Large intestine (tissue), 3 donors: Measurements from ENCODE around the gene CDKN2AIP. TPM values are rescaled to one million over a fixed set of nuclear protein-coding genes. Genes with fewer than 3 reads are reported as not detected.

Source experiments
- DNase-seq, 2 donors: peaks; one replicate each; pipeline versions ENCODE4 v3.0.0 to v3.0.0-alpha.2; 2013
- H3K27ac ChIP-seq: one replicate; pipeline ENCODE4 v1.5.1; 2013; ENCODE audit warnings: low read length
- H3K27me3 ChIP-seq: 2 replicates; pipeline ENCODE4 v1.6.1; 2013; ENCODE audit warnings: low read length; ENCODE audit not compliant: control insufficient read depth, insufficient read depth
- H3K36me3 ChIP-seq: 2 replicates; pipeline ENCODE4 v1.6.1; 2013; ENCODE audit warnings: low read length; ENCODE audit not compliant: control insufficient read depth, insufficient read depth
- H3K4me1 ChIP-seq: one replicate; pipeline ENCODE4 v1.6.1; 2013; ENCODE audit warnings: low read length; ENCODE audit not compliant: control insufficient read depth, insufficient read depth
- H3K4me3 ChIP-seq: one replicate; pipeline ENCODE4 v1.5.1; 2013; ENCODE audit warnings: low read length
- H3K9me3 ChIP-seq: one replicate; pipeline ENCODE4 v1.6.1; 2013; ENCODE audit warnings: mild to moderate bottlenecking, low read depth, low read length, moderate library complexity; ENCODE audit not compliant: control insufficient read depth
- WGBS: methylation state at CpG from one replicate; pipeline ENCODE4 v1.1.5; 2013; ENCODE audit warnings: low lambda C conversion rate; ENCODE audit not compliant: insufficient coverage; 5-methylcytosine and 5-hydroxymethylcytosine counted together
- polyA plus RNA-seq: library from polyadenylated mRNA; unstranded; fragments of 120-200 nt; gene quantifications from one replicate; pipeline ENCODE4 v1.2.1, GENCODE V29; 2013

CDKN2AIP gene
- polyA plus RNA-seq, 1 donor, result 32.1 TPM

DNA sequence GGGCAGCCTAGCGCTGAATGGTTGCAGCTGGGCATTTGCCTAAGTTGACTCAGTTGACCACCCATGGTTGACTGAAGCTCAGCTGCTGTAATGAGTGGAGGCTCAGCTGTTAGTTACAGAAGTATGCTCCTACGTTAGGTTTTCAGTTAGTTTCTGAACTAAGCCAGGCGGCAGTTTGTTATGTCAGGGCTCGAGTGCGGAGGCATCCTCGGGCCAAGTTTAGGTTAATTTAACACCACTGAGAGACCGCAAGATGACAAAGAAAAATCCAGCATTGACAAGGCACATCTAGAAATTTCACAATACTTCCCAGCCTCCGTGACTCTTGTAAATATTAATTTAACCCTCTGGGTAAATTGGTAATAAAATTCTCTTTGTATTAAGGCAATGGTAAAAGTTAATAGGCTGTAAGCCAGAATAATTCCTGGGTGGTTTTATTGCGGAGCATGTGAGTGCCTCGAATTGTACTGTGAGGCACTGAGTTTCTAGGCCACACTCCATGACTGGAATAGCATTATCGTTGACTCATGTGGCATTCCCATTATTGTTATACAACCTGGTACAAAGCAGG, 33.1 kb upstream of the CDKN2AIP start:
- Histone ChIP-seq H3K27ac (no peak overlapping the region), H3K36me3 (no peaks in the 10 kb centered on the region), H3K9me3 (no peaks in the 10 kb centered on the region), H3K4me1 (peaks cover 28% of the 10 kb centered on the region), H3K4me3 (no peak overlapping the region), H3K27me3 (no peaks in the 10 kb centered on the region)
- DNase-seq, result no peak
- 100% methylated on average over 1 of the region's 11 CpGs for WGBS

DNA sequence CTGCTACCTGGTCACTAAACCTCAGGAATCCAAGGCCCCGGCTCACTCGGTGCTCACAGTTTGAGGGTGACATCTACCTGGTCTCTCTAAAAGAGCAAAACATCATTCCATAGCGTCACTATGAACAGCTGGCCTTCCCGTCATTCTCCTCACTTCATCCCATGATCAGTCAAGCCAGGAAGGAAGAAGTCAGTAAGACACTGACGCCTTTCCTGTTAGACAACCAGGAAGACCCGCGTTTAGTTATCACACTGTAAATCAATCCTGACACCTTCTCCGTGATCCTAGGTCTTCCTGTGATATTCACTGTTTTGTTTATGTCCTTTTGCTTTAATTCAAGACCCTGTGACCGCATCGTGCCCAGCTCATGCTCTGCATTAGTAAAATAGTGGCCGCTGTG, 31.6 kb upstream of the CDKN2AIP start:
- Histone ChIP-seq H3K9me3 (no peaks in the 10 kb centered on the region), H3K36me3 (no peaks in the 10 kb centered on the region), H3K4me1 (peaks cover 30% of the 10 kb centered on the region), H3K27me3 (no peaks in the 10 kb centered on the region), H3K27ac (no peak overlapping the region), H3K4me3 (no peak overlapping the region)
- no CpG with 5 or more reads among the region's 11 CpGs for WGBS
- no peak for DNase-seq

- no peaks in the 10 kb centered on the region for H3K36me3 ChIP-seq
- 100% methylated on average over 1 of the region's 28 CpGs for WGBS
- H3K4me3 ChIP-seq, result no peak overlapping the region
- no peaks in the 10 kb centered on the region for H3K27me3 ChIP-seq
- H3K9me3 ChIP-seq, result no peaks in the 10 kb centered on the region
- DNase-seq, result no peak
- H3K4me1 ChIP-seq, result peaks cover 23% of the 10 kb centered on the region
- H3K27ac ChIP-seq, result no peak overlapping the region
Measured at GRCh38 chr4:183413234-183414200, 30.9 kb upstream of the CDKN2AIP start.

- 60% methylated on average over 1 of the region's 10 CpGs for WGBS
- Histone ChIP-seq H3K4me3 (no peak overlapping the region), H3K27ac (no peak overlapping the region), H3K27me3 (no peaks in the 10 kb centered on the region), H3K9me3 (no peaks in the 10 kb centered on the region), H3K36me3 (no peaks in the 10 kb centered on the region), H3K4me1 (peaks cover 4% of the 10 kb centered on the region)
- DNase-seq, result no peak
Measured at GRCh38 chr4:183416879-183417755, 27.3 kb upstream of the CDKN2AIP start.

DNA sequence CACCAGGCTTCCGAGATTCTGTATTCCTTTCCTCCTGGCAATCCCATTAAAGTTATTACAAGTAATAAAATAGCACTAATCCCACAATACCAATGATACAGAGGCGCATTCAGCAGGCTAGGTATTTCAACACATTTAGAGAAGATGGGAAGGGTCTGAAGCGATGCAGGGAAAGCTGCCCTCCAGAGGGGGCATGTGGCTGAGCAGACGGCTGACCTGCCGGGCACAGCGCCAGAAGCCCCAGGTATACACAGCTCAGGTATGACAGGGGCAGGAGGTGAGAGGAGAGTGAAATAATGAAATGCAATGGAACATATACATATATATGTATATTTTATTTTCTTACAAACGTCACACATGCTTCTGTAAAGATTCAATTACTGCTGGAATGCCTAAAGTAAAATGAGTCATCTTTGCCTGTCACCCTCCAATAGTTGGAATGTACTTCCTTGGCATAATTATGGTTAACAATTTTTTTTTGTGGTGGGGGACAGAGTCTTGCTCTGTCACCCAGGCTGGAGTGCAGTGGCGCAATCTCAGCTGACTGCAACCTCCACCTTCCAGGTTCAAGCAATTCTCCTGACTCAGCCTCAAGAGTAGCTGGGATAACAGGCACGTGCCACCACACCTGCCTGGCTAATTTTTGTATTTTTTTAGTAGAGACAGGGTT, 21.3 kb upstream of the CDKN2AIP start:
- no peak overlapping the region for H3K4me3 ChIP-seq
- WGBS, result no CpG with 5 or more reads among the region's 9 CpGs
- no peak for DNase-seq
- no peaks in the 10 kb centered on the region for H3K36me3 ChIP-seq
- no peaks in the 10 kb centered on the region for H3K9me3 ChIP-seq
- no peak overlapping the region for H3K27ac ChIP-seq
- no peaks in the 10 kb centered on the region for H3K4me1 ChIP-seq
- no peaks in the 10 kb centered on the region for H3K27me3 ChIP-seq

DNA sequence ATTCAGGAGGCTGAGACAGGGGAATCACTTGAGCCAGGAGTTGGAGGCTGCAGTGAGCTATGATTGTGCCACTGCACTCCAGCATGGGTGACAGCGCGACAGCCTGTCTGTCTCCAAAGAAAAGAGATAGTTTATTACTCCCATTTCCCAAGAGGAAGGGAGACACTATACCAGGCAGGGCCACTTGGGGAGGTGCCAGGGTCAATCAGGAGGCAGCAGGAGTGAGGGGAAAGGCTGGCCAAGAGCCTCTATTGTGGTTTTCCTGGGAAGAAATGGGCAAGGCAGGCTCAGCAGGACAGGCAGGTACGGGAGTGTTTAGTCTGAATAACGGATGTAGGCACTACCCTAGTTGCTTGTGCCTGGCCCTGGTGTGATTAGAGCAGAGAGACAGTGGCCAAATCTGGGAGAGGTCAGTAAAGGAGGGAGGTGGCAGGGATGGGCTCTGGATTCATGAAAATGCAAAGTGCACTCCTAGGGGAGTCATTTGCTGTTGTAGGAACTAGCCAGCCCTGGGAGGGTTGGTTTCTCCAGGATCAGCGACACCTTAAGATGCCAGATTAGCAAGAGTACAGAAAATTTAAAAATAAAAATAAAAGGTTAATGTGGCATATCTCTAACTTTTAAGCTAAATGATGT, 20.2 kb upstream of the CDKN2AIP start:
- H3K27ac ChIP-seq, result no peak overlapping the region

GRCh38 chr4:183426507-183426906, 17.9 kb upstream of the CDKN2AIP start:
- H3K36me3 ChIP-seq, result no peaks in the 10 kb centered on the region
- H3K27me3 ChIP-seq, result no peaks in the 10 kb centered on the region
- H3K4me3 ChIP-seq, result no peak overlapping the region
- H3K9me3 ChIP-seq, result no peaks in the 10 kb centered on the region
- DNase-seq, result no peak
- H3K27ac ChIP-seq, result no peak overlapping the region
- WGBS, result no CpG with 5 or more reads among the region's 6 CpGs
- no peaks in the 10 kb centered on the region for H3K4me1 ChIP-seq

More for the DNA sequence above, 20.2 kb upstream of the CDKN2AIP start:
- Histone ChIP-seq H3K4me3 (no peak overlapping the region), H3K36me3 (no peaks in the 10 kb centered on the region), H3K9me3 (no peaks in the 10 kb centered on the region), H3K4me1 (no peaks in the 10 kb centered on the region), H3K27me3 (no peaks in the 10 kb centered on the region)
- no peak for DNase-seq
- no CpG with 5 or more reads among the region's 5 CpGs for WGBS

DNA sequence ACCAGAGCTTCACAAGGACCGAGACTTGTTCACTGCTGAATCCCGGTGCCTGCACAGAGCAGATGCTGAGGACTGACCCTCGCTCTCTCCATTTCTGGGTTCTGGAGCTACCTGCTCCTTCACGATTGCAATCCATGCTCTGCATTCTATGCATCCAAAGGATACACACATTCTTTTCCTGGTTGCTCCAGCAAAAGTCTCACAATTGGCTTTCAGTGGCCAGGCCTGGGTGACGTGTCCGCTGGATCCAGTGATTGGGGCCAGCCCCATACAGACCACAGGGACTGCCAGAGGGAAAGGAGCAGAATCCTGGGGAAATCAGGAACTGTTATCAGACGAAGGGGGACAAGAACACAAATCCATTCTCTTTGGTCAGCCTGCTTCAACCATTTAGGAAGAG, 14.9 kb upstream of the CDKN2AIP start:
- H3K4me3 ChIP-seq, result no peak overlapping the region
- no peaks in the 10 kb centered on the region for H3K36me3 ChIP-seq
- no peaks in the 10 kb centered on the region for H3K4me1 ChIP-seq
- WGBS, result no CpG with 5 or more reads among the region's 7 CpGs
- H3K27me3 ChIP-seq, result no peaks in the 10 kb centered on the region
- no peaks in the 10 kb centered on the region for H3K9me3 ChIP-seq
- no peak for DNase-seq
- H3K27ac ChIP-seq, result no peak overlapping the region

- DNase-seq, result peak in 1 of 2 donors; percentile 60
- Histone ChIP-seq H3K9me3 (no peaks in the 10 kb centered on the region), H3K27ac (peak overlapping the region; percentile 2), H3K27me3 (no peaks in the 10 kb centered on the region), H3K4me3 (no peak overlapping the region), H3K36me3 (no peaks in the 10 kb centered on the region), H3K4me1 (no peaks in the 10 kb centered on the region)
- no CpG with 5 or more reads among the region's 12 CpGs for WGBS
Measured at GRCh38 chr4:183430317-183430993, 14.0 kb upstream of the CDKN2AIP start.
